ENCODE results near the gene TMPRSS4. TPM values are rescaled to one million over a fixed set of nuclear protein-coding genes. Genes with fewer than 3 reads are reported as not detected.

Gene TMPRSS4
- total RNA-seq, 1 experiment from 2014 or later: not detected

- Histone ChIP-seq H3K23ac (ENCODE audit: insufficient read length, low read depth, low read length) (no peak overlapping the region), H3K18ac (ENCODE audit: insufficient read length, low read depth, low read length) (no peak overlapping the region), H3K27ac (ENCODE audit: insufficient read length, low read depth, low read length) (no peak overlapping the region), H2BK15ac (ENCODE audit: low read depth, low read length) (no peak overlapping the region), H4K5ac (ENCODE audit: insufficient read length, low read depth, low read length) (no peak overlapping the region), H3K4ac (ENCODE audit: low read depth, low read length) (no peak overlapping the region), H2BK12ac (ENCODE audit: insufficient read length, low read depth, low read length) (no peak overlapping the region), H2BK120ac (ENCODE audit: low read depth, low read length, poor library complexity, severe bottlenecking) (no peak overlapping the region), H2AFZ (ENCODE audit: low read length) (no peak overlapping the region), H3K27me3 (ENCODE audit: insufficient read depth, low read length) (no peaks in the 10 kb centered on the region), H3K79me2 (ENCODE audit: insufficient read depth, low read length) (no peaks in the 10 kb centered on the region), H3K4me1 (ENCODE audit: insufficient read depth, low read length) (no peaks in the 10 kb centered on the region), H4K8ac (replicated peaks; ENCODE audit: insufficient read length, low read depth, low read length) (no peak overlapping the region), H3K79me1 (ENCODE audit: insufficient read depth, low read depth, low read length, poor library complexity, severe bottlenecking) (no peaks in the 10 kb centered on the region), H2BK5ac (ENCODE audit: insufficient read length, low read length) (no peak overlapping the region), H4K20me1 (ENCODE audit: control insufficient read depth, insufficient read depth, insufficient read length) (no peaks in the 10 kb centered on the region), H4K91ac (ENCODE audit: insufficient read length, low read depth, low read length) (no peak overlapping the region), H3K9me3 (ENCODE audit: control insufficient read depth, low read depth, low read length) (no peaks in the 10 kb centered on the region), H3K23me2 (ENCODE audit: insufficient read length, low read depth, low read length, poor library complexity, severe bottlenecking) (no peaks in the 10 kb centered on the region), H2AK5ac (ENCODE audit: insufficient read length, low read length) (no peak overlapping the region), H3T11ph (ENCODE audit: low read length) (no peak overlapping the region), H3K4me2 (ENCODE audit: insufficient read depth, insufficient read length, low read length) (no peak overlapping the region), H3K56ac (ENCODE audit: insufficient read length, low read depth, low read length) (no peak overlapping the region), H3K9ac (ENCODE audit: extremely low read depth, insufficient read length, low read length) (no peak overlapping the region), H2BK20ac (ENCODE audit: low read depth, low read length, poor library complexity, severe bottlenecking) (no peak overlapping the region), H3K14ac (ENCODE audit: insufficient read depth, low read length) (no peak overlapping the region)
- Mint-ChIP-seq H3K9me3 (peaks cover 0 to 9% of the 10 kb centered on the region in 2 experiments; a peak in 3 of 5 replicates), H3K27ac (no peak overlapping the region), H3K4me1 (peaks cover 7 to 25% of the 10 kb centered on the region in 2 experiments), H3K4me3 (no peak overlapping the region), H3K27me3 (ENCODE audit: low read depth) (peaks cover 21% of the 10 kb centered on the region), H3K36me3 (ENCODE audit: insufficient read depth in 1 of 3, low read depth in 3 of 3) (peaks cover 0 to 4% (median 0%) of the 10 kb centered on the region in 3 experiments; a peak in 2 of 7 replicates)
- no peak for TF ChIP-seq CTCF (conservative IDR thresholded peaks at IDR 0.05)
- no peak for DNase-seq
Measured at GRCh38 chr11:118084656-118085055, 7.8 kb downstream of the TMPRSS4 start.
